HepG2 (cell line): ENCODE measurements around the gene DLST. TPM values are rescaled to one million over a fixed set of nuclear protein-coding genes. Genes with fewer than 3 reads are reported as not detected.

Experiments
- ATAC-seq: fragments of 200-7000 bp; cut with Tn5 transposase; 3 replicates; pipeline ENCODE4 v1.9.1; 2020; ENCODE audit warnings: mild to moderate bottlenecking, moderate library complexity
- BruUV-seq: library from RNA; stranded (reverse); fragments of 400-500 nt; replicated peaks from 2 replicates; lab custom pipeline; 2021; lab: Mats Ljungman, UMichigan
- CTCF ChIA-PET: fragments of 300-600 bp; formaldehyde crosslinking; extraction: SDS; loops from one replicate; lab custom pipeline; 2021; ENCODE audit warnings: low total read pairs, inconsistent platforms, low intra/inter-chr PET ratio; lab: Yijun Ruan, JAX
- POLR2A ChIA-PET: fragments of 350-600 bp; sonication (Branson Sonifier 250); formaldehyde crosslinking; loops from one replicate; lab custom pipeline; 2020; ENCODE audit warnings: antibody characterized with exemption, inconsistent platforms; lab: Yijun Ruan, JAX
- DNase-seq: peaks from one replicate; pipeline ENCODE4 v3.0.0-alpha.2; 2015; ENCODE audit warnings: low spot score
- FAIRE-seq: peaks from 3 replicates; lab custom pipeline; 2011; peaks lifted over from hg19 to GRCh38; lab: Jason Lieb, UNC
- H2AFZ ChIP-seq: one replicate; pipeline ENCODE4 v1.6.1; 2011; ENCODE audit warnings: low read length, inconsistent platforms
- H3K27ac ChIP-seq: fragments of 300-600 bp; 3 replicates; pipeline ENCODE4 v1.8.0; 2011; ENCODE audit warnings: mixed run types, mild to moderate bottlenecking, mixed read lengths, low read length, inconsistent platforms; ENCODE audit not compliant: insufficient read depth; ENCODE audit errors: extremely low read length
- H3K27me3 ChIP-seq, 2 experiments: fragments of 200-600 bp in 1 of 2; 2 replicates in 1 of 2; 3 replicates in 1 of 2; pipeline versions ENCODE4 v1.6.0 to v1.8.0; 2011; ENCODE audit warnings: low read length in 2 of 2, mild to moderate bottlenecking in 2 of 2, moderate library complexity in 2 of 2, inconsistent platforms in 1 of 2; ENCODE audit not compliant: insufficient read depth in 2 of 2, control insufficient read depth in 1 of 2
- H3K36me3 ChIP-seq, 2 experiments: fragments of 200-600 bp in 1 of 2; replicated peaks in 1 of 2; 2 replicates in 1 of 2; 3 replicates in 1 of 2; pipeline versions ENCODE4 v1.5.1 to v1.8.0; 2011; ENCODE audit warnings: low read length in 2 of 2, inconsistent platforms in 1 of 2; ENCODE audit not compliant: insufficient read depth in 2 of 2, control insufficient read depth in 1 of 2
- H3K4me1 ChIP-seq: 2 replicates; pipeline ENCODE4 v1.5.1; 2012; ENCODE audit warnings: low read length, inconsistent platforms; ENCODE audit not compliant: insufficient read depth
- H3K4me2 ChIP-seq: 2 replicates; pipeline ENCODE4 v1.6.0; 2011; ENCODE audit warnings: low read depth, low read length, inconsistent platforms
- H3K4me3 ChIP-seq, 3 experiments: fragments of 200-600 bp in 1 of 3; sonication (generic), shearing (Covaris generic) in 1 of 3; replicated peaks in 1 of 3; 2 replicates each; pipeline ENCODE4 v1.5.1; 2011 to 2016; ENCODE audit warnings: low read length in 3 of 3, inconsistent platforms in 2 of 3, low read depth in 2 of 3, mild to moderate bottlenecking in 2 of 3, control low read depth in 1 of 3, mixed read lengths in 1 of 3; ENCODE audit not compliant: insufficient read depth in 1 of 3
- H3K79me2 ChIP-seq: one replicate; pipeline ENCODE4 v1.6.1; 2011; ENCODE audit warnings: low read length, inconsistent platforms; ENCODE audit not compliant: insufficient read depth
- H3K9ac ChIP-seq: 2 replicates; pipeline ENCODE4 v1.6.0; 2011; ENCODE audit warnings: mild to moderate bottlenecking, low read depth, low read length, inconsistent platforms; ENCODE audit not compliant: insufficient read depth
- H3K9me3 ChIP-seq: 2 replicates; pipeline ENCODE4 v1.5.1; 2012; ENCODE audit warnings: mild to moderate bottlenecking, low read length
- H4K20me1 ChIP-seq: 2 replicates; pipeline ENCODE4 v1.6.0; 2011; ENCODE audit warnings: inconsistent platforms, mild to moderate bottlenecking, low read length, moderate library complexity; ENCODE audit not compliant: insufficient read depth
- AGO1 ChIP-seq: fragments of 200-400 bp; formaldehyde crosslinking; IDR thresholded peaks from 2 replicates; pipeline ENCODE4 v1.6.1; 2017; ENCODE audit warnings: mild to moderate bottlenecking, low read depth, low read length, moderate library complexity; ENCODE audit not compliant: poor library complexity, severe bottlenecking
- ARNT2 ChIP-seq: sonication (generic); formaldehyde crosslinking; IDR thresholded peaks from 2 replicates; pipeline ENCODE4 v1.8.0; 2022; ENCODE audit warnings: mild to moderate bottlenecking, low read depth, missing genetic modification reagents, moderate library complexity
- BRCA1 ChIP-seq: sonication (generic); formaldehyde crosslinking; IDR thresholded peaks from 2 replicates; pipeline ENCODE4 v1.4.0; 2020; ENCODE audit warnings: missing genetic modification reagents
- FIP1L1 ChIP-seq: fragments of 200-400 bp; formaldehyde crosslinking; IDR thresholded peaks from 2 replicates; pipeline ENCODE4 v1.6.1; 2018; ENCODE audit warnings: low read depth, mild to moderate bottlenecking, low read length, moderate library complexity, borderline replicate concordance; ENCODE audit not compliant: insufficient read depth
- FOXA3 ChIP-seq: IDR thresholded peaks from 2 replicates; pipeline ENCODE4 v1.6.1; 2016; ENCODE audit warnings: missing genetic modification reagents, missing compliant biosample characterization
- GFI1 ChIP-seq: sonication (generic); formaldehyde crosslinking; IDR thresholded peaks from 2 replicates; pipeline ENCODE4 v1.5.0; 2020; ENCODE audit warnings: missing genetic modification reagents, mild to moderate bottlenecking, borderline replicate concordance
- MYC ChIP-seq: sonication (generic); formaldehyde crosslinking; IDR thresholded peaks from 2 replicates; pipeline ENCODE4 v1.9.0; 2021; ENCODE audit warnings: missing genetic modification reagents, borderline replicate concordance
- NCOA1 ChIP-seq: sonication (generic); formaldehyde crosslinking; IDR thresholded peaks from 2 replicates; pipeline ENCODE4 v1.9.0; 2021; ENCODE audit warnings: missing genetic modification reagents
- PHF21A ChIP-seq: sonication (generic); formaldehyde crosslinking; IDR thresholded peaks from 2 replicates; pipeline ENCODE4 v1.5.0; 2020; ENCODE audit warnings: mild to moderate bottlenecking, missing genetic modification reagents
- SMARCE1 ChIP-seq: fragments of 450-650 bp; IDR thresholded peaks from 2 replicates; pipeline ENCODE4 v1.6.1; 2017; ENCODE audit warnings: borderline replicate concordance
- SNRNP70 ChIP-seq: fragments of 200-400 bp; formaldehyde crosslinking; IDR thresholded peaks from 2 replicates; pipeline ENCODE4 v1.6.1; 2017; ENCODE audit warnings: mild to moderate bottlenecking, low read depth, low read length, moderate library complexity
- TBX3 ChIP-seq: fragments of 450-650 bp; IDR thresholded peaks from 2 replicates; pipeline ENCODE4 v1.6.1; 2017; ENCODE audit warnings: antibody characterized with exemption, mild to moderate bottlenecking, inconsistent platforms, borderline replicate concordance
- ZNF326 ChIP-seq: sonication (generic); formaldehyde crosslinking; IDR thresholded peaks from 2 replicates; pipeline ENCODE4 v1.4.0; 2020; ENCODE audit warnings: missing genetic modification reagents, borderline replicate concordance
- ZNF484 ChIP-seq: sonication (generic); formaldehyde crosslinking; IDR thresholded peaks from 2 replicates; pipeline ENCODE4 v1.5.1; 2020; ENCODE audit warnings: mild to moderate bottlenecking, low read depth, missing genetic modification reagents, borderline replicate concordance
- WGBS: methylation state at CpG from one replicate; pipeline ENCODE4 v1.1.6; 2017; ENCODE audit warnings: low lambda C conversion rate; 5-methylcytosine and 5-hydroxymethylcytosine counted together
- in situ Hi-C: cut with HindIII; loops from 2 replicates; pipeline ENCODE4 v1.10.0; 2017; ENCODE audit warnings: low pct_unique_long_range_greater_than_20kb; ENCODE audit not compliant: extremely low pct_ligation_motif_present
- intact Hi-C: fragments of 100-400 bp; cut with micrococcal nuclease; formaldehyde crosslinking; loops from one replicate; pipeline ENCODE4 v1.10.0; 2022; ENCODE audit not compliant: unreplicated experiment
- polyA plus RNA-seq, 8 experiments: library from polyadenylated mRNA; depleted of rRNA in 3 of 8; stranded (reverse) in 7 of 8; unstranded in 1 of 8; fragments of >200 nt; fragmentation: Illumina TruSeq in 4 of 8; extraction: Trizol in 4 of 8; gene quantifications; 2 replicates each; pipeline versions ENCODE4 v1.2.1 to v1.2.3, GENCODE V29; 2011 to 2016; ENCODE audit warnings: low read depth in 4 of 8, missing spikeins in 1 of 8, mixed read lengths in 1 of 8; ENCODE audit not compliant: insufficient read depth in 1 of 8
- total RNA-seq, 5 experiments: library from RNA; depleted of rRNA; stranded (reverse); fragments of >200 nt; fragmentation: Illumina TruSeq; extraction: Trizol; gene quantifications; 2 replicates each; pipeline ENCODE4 v1.2.3, GENCODE V29; 2016; ENCODE audit warnings: low read depth in 1 of 5
- TF ChIP-seq, protein P1 (sequence below): sonication (generic); formaldehyde crosslinking; IDR thresholded peaks from 2 replicates; pipeline ENCODE4 v1.8.0; 2022; ENCODE audit warnings: mild to moderate bottlenecking, missing genetic modification reagents
- TF ChIP-seq, protein P2 (sequence below): sonication (generic); formaldehyde crosslinking; IDR thresholded peaks from 2 replicates; pipeline ENCODE4 v1.8.1; 2023; ENCODE audit warnings: mild to moderate bottlenecking, missing genetic modification reagents, borderline replicate concordance

Gene DLST
- total and polyA plus RNA-seq, 2 of the 13 experiments (the other 11 are each of a cell fraction or from before 2014, with no cell fraction given), result 56.5 to 94.3 TPM

DNA sequence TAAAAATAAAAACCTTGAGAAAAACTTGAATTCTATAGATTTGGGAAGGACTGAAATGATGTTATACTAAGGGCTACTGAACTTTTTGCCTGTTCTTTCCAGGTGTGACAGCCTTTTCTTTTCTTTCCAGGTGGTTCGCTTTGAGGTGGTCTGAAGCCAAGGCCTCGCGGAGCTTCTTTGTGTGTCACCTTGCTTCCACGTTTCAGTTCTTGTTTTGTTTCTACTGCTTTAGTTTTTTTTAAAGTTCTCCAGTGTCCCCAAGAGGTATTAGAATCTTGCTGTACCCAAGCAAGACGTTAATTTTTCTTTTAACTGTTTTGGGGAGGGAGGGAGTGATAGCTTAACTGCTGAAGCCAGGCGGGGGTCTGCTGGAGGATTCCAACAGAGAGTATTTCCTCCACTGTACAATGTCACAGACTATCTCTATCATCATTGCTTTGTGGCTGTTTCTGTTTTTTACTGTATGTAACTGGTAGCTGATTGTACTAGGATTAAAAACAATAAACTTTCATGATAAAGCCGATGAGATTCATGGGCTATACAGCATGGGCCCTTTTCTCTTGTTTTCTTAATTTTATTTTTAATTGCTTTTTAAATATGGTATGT, 46.0 kb upstream of the DLST start:
- no peak overlapping the region for H3K9ac ChIP-seq
- peaks cover 4 to 28% of the 10 kb centered on the region in 2 experiments; a peak in 4 of 5 replicates for H3K36me3 ChIP-seq
- no peak for TF ChIP-seq BRCA1 (CRISPR knock-in tag)
- no peak for TF ChIP-seq FIP1L1
- TF ChIP-seq NCOA1 (CRISPR knock-in tag), result no peak
- TF ChIP-seq, protein P1, sequence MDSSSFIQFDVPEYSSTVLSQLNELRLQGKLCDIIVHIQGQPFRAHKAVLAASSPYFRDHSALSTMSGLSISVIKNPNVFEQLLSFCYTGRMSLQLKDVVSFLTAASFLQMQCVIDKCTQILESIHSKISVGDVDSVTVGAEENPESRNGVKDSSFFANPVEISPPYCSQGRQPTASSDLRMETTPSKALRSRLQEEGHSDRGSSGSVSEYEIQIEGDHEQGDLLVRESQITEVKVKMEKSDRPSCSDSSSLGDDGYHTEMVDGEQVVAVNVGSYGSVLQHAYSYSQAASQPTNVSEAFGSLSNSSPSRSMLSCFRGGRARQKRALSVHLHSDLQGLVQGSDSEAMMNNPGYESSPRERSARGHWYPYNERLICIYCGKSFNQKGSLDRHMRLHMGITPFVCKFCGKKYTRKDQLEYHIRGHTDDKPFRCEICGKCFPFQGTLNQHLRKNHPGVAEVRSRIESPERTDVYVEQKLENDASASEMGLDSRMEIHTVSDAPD, result no peak
- TF ChIP-seq AGO1, result no peak
- no peak for TF ChIP-seq ZNF484
- TF ChIP-seq FOXA3, result no peak
- TF ChIP-seq, protein P2, sequence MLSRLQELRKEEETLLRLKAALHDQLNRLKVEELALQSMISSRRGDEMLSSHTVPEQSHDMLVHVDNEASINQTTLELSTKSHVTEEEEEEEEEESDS (CRISPR knock-in tag), result no peak
- TF ChIP-seq ARNT2 (CRISPR knock-in tag), result no peak
- no peak for TF ChIP-seq SNRNP70
- no peak for TF ChIP-seq TBX3
- TF ChIP-seq MYC (CRISPR knock-in tag), result no peak
- TF ChIP-seq ZNF326 (CRISPR knock-in tag), result no peak
- TF ChIP-seq GFI1 (CRISPR knock-in tag), result no peak
- TF ChIP-seq PHF21A (CRISPR knock-in tag), result no peak
- TF ChIP-seq SMARCE1, result no peak
- peaks cover 11% of the 10 kb centered on the region for H3K4me1 ChIP-seq
- POLR2A ChIA-PET, result no interaction called here
- no peaks in the 10 kb centered on the region for H3K79me2 ChIP-seq
- CTCF ChIA-PET, result no interaction called here
- no peak overlapping the region for H3K4me2 ChIP-seq
- DNase-seq (no peak), ATAC-seq (no peak), FAIRE-seq (no peak)
- intact Hi-C loops (no loop called here), in situ Hi-C loops (no loop called here)
- no peaks in the 10 kb centered on the region for H3K27me3 ChIP-seq
- H3K9me3 ChIP-seq, result no peaks in the 10 kb centered on the region
- no peak overlapping the region for H3K4me3 ChIP-seq
- 97% methylated on average over 7 of the region's 7 CpGs for WGBS
- H2AFZ ChIP-seq, result no peak overlapping the region
- H3K27ac ChIP-seq, result no peak overlapping the region
- no TSS peak for BruUV-seq
- no peaks in the 10 kb centered on the region for H4K20me1 ChIP-seq
